ENCODE data around the gene NDST1. TPM values are rescaled to one million over a fixed set of nuclear protein-coding genes. Genes with fewer than 3 reads are reported as not detected.
A peak's percentile ranks its signal among the peaks of the same experiment; 100 is the strongest.

The NDST1 gene
- total RNA-seq, 1 donor from 2014 or later, result 112 TPM

GRCh38 chr5:150590979-150591695, 83.2 kb downstream of the NDST1 start:
- ATAC-seq, result no peak

- ATAC-seq, result no peak
Measured at GRCh38 chr5:150593593-150593992, 85.7 kb downstream of the NDST1 start.

GRCh38 chr5:150593996-150594395, 86.1 kb downstream of the NDST1 start:
- no peak for ATAC-seq

- no peak for ATAC-seq
Measured at GRCh38 chr5:150595466-150596031, 87.6 kb downstream of the NDST1 start.

GRCh38 chr5:150596313-150596712, 88.4 kb downstream of the NDST1 start:
- ATAC-seq, result no peak

GRCh38 chr5:150596826-150597225, 88.9 kb downstream of the NDST1 start:
- no peak for ATAC-seq

- ATAC-seq, result no peak
Measured at GRCh38 chr5:150598006-150598405, 90.1 kb downstream of the NDST1 start.

GRCh38 chr5:150598821-150599273, 90.9 kb downstream of the NDST1 start:
- peak; percentile 69 for ATAC-seq

- no peak for ATAC-seq
Measured at GRCh38 chr5:150599281-150599680, 91.3 kb downstream of the NDST1 start.

GRCh38 chr5:150599917-150600511, 92.1 kb downstream of the NDST1 start:
- peak; percentile 64 for ATAC-seq

- peak; percentile 18 for ATAC-seq
Measured at GRCh38 chr5:150600616-150601490, 92.9 kb downstream of the NDST1 start.

- no peak for ATAC-seq
Measured at GRCh38 chr5:150601491-150602345, 93.8 kb downstream of the NDST1 start.

GRCh38 chr5:150603052-150603451, 95.1 kb downstream of the NDST1 start:
- ATAC-seq, result no peak

- ATAC-seq, result no peak
Measured at GRCh38 chr5:150603491-150603890, 95.6 kb downstream of the NDST1 start.

GRCh38 chr5:150604010-150604409, 96.1 kb downstream of the NDST1 start:
- no peak for ATAC-seq

GRCh38 chr5:150604894-150605440, 97.0 kb downstream of the NDST1 start:
- no peak for ATAC-seq

- no peak for ATAC-seq
Measured at GRCh38 chr5:150605546-150605945, 97.6 kb downstream of the NDST1 start.

GRCh38 chr5:150606476-150606875, 98.5 kb downstream of the NDST1 start:
- ATAC-seq, result no peak

GRCh38 chr5:150607105-150607504, 99.2 kb downstream of the NDST1 start:
- ATAC-seq, result no peak

All from esophagus mucosa (tissue), 1 donor.